Fibroblast of pulmonary artery (primary cell): Measurements from ENCODE around the gene POU2F1.
A peak's percentile ranks its signal among the peaks of the same experiment; 100 is the strongest.

Experiments
- DNase-seq: peaks from one replicate; pipeline ENCODE4 v3.0.0-alpha.2; 2010; ENCODE audit warnings: low read depth
- H3K4me3 ChIP-seq: replicated peaks from 2 replicates; pipeline ENCODE4 v1.5.1; 2011; ENCODE audit warnings: low read depth, mild to moderate bottlenecking, control low read depth, low read length, moderate library complexity
- CTCF ChIP-seq: IDR thresholded peaks from 2 replicates; pipeline ENCODE4 v1.5.1; 2011; ENCODE audit warnings: mild to moderate bottlenecking, control low read depth, low read length, inconsistent platforms; ENCODE audit errors: missing control alignments

Gene POU2F1

GRCh38 chr1:167220537-167221125, at the start of gene POU2F1:
Gene POU2F1, plus strand, starts transcription at chr1:167220886. Its CDS starts 12 bp downstream, at chr1:167220898.
- peak within 1 kb of the TSS; percentile 99 for H3K4me3 ChIP-seq
- peak; percentile 98 for DNase-seq
- TF ChIP-seq CTCF, result peak; percentile 43

- no peak for TF ChIP-seq CTCF
- H3K4me3 ChIP-seq, result no peak overlapping the region
- no peak for DNase-seq
Observed at GRCh38 chr1:167171286-167171929, 49.3 kb upstream of the POU2F1 start.

- no peak for TF ChIP-seq CTCF
- no peak overlapping the region for H3K4me3 ChIP-seq
- no peak for DNase-seq
Observed at GRCh38 chr1:167173516-167174184, 47.0 kb upstream of the POU2F1 start.

GRCh38 chr1:167175901-167176300, 44.8 kb upstream of the POU2F1 start:
- DNase-seq, result no peak
- H3K4me3 ChIP-seq, result no peak overlapping the region
- no peak for TF ChIP-seq CTCF

- no peak for TF ChIP-seq CTCF
- no peak overlapping the region for H3K4me3 ChIP-seq
- DNase-seq, result no peak
Observed at GRCh38 chr1:167178831-167179230, 41.9 kb upstream of the POU2F1 start.

GRCh38 chr1:167182571-167183320, 37.9 kb upstream of the POU2F1 start:
- DNase-seq, result no peak

More at GRCh38 chr1:167182571-167183320, 37.9 kb upstream of the POU2F1 start:
- TF ChIP-seq CTCF, result no peak
- no peak overlapping the region for H3K4me3 ChIP-seq
